Suprapubic skin (tissue), 4 donors: Measurements from ENCODE around the gene GALNT17.

ENCODE experiments used
- EP300 ChIP-seq: sonication (generic); formaldehyde crosslinking; IDR thresholded peaks from one replicate; pipeline ENCODE4 v1.6.1; 2017; ENCODE audit warnings: antibody characterized with exemption
- POLR2A ChIP-seq, 2 donors: fragments of 450-650 bp; IDR thresholded peaks; one replicate each; pipeline ENCODE4 v1.6.1; 2017; ENCODE audit warnings: antibody characterized with exemption in 2 of 2, mild to moderate bottlenecking in 2 of 2, moderate library complexity in 2 of 2
- POLR2AphosphoS5 ChIP-seq, 3 donors: sonication (generic); formaldehyde crosslinking; IDR thresholded peaks; one replicate each; pipeline ENCODE4 v1.6.1; 2017; ENCODE audit warnings: antibody characterized with exemption in 3 of 3
- TF ChIP-seq, protein P1 (sequence below), 2 donors: fragments of 200-600 bp in 1 of 2; fragments of 450-650 bp in 1 of 2; sonication (generic) in 1 of 2; IDR thresholded peaks; one replicate each; pipeline ENCODE4 v1.5.1; 2016 to 2019; ENCODE audit warnings: antibody characterized with exemption in 2 of 2, mild to moderate bottlenecking in 1 of 2, moderate library complexity in 1 of 2

DNA sequence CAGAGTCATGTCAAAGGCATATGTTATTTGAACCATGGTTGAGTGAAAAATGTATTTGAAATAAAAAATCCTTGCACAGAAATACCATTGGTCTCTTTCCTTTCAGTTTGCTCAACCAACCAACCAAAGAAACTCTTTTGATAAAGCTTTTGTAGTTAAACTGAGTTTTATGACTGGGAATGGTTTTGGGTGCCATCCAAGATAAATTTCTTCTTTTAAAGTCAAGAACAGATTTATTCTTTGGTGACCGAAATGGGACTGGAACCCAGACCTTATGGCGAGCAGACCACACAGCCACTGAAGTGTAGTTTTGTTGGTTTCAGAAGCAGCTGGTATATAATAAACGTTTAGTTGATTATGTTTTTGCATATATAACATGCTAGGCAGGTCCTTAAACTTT is 2.8 kb upstream of the GALNT17 start:
- TF ChIP-seq, protein P1, sequence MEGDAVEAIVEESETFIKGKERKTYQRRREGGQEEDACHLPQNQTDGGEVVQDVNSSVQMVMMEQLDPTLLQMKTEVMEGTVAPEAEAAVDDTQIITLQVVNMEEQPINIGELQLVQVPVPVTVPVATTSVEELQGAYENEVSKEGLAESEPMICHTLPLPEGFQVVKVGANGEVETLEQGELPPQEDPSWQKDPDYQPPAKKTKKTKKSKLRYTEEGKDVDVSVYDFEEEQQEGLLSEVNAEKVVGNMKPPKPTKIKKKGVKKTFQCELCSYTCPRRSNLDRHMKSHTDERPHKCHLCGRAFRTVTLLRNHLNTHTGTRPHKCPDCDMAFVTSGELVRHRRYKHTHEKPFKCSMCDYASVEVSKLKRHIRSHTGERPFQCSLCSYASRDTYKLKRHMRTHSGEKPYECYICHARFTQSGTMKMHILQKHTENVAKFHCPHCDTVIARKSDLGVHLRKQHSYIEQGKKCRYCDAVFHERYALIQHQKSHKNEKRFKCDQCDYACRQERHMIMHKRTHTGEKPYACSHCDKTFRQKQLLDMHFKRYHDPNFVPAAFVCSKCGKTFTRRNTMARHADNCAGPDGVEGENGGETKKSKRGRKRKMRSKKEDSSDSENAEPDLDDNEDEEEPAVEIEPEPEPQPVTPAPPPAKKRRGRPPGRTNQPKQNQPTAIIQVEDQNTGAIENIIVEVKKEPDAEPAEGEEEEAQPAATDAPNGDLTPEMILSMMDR (IDR thresholded peaks at IDR 0.05) = no peak
- no peak for TF ChIP-seq POLR2AphosphoS5 (IDR thresholded peaks at IDR 0.05)
- no peak for TF ChIP-seq POLR2A (IDR thresholded peaks at IDR 0.05)
- no peak for TF ChIP-seq EP300
